HG02970 (cell line): ENCODE data around the gene RBM25.
"Not testable (repeated sequence)": the region's sequence is repeated elsewhere in the genome, so short reads cannot be mapped to it uniquely, and the experiment has no call there.

Experiments used
- ATAC-seq: cut with Tn5 transposase; IDR thresholded peaks from one replicate; pipeline ENCODE4 v1.9.1; 2021; ENCODE audit warnings: mild to moderate bottlenecking, moderate library complexity, moderate number of reproducible peaks; ENCODE audit not compliant: unreplicated experiment, low FRiP score

RBM25 gene

DNA sequence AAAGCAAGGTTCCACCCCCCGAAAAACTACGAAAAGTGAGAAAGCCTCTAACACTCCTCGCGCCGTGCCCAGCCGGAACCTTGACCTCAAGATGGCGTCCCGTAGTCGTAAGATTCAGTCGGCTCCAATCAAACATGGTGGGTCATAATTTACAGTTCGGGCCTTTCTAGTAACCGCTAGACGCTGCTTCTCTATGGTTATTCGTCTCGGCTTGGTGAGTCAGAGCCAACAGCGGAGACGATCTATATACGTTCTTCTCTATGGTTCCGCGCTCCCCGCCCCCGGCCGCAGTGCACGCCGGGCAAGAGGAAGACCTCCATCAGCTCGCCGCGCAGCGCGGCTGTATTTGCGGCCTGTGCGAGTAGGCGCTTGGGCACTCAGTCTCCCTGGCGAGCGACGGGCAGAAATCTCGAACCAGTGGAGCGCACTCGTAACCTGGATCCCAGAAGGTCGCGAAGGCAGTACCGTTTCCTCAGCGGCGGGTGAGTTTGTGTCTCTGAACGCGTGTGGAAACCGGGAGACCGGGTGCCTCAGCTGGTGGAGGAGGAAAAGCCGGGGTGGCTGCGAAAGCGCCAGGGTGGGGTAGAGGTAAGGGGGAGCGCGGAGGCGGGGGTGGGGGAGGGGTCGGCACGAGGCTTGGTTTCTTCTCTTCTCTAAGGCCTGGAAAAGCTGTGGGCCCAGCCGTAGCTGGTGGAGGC is at the start of gene RBM25:
Gene RBM25 (plus strand): TSS at position 311 of the 698 bp plus-strand sequence. CDS start 13,108 bp downstream, outside the sequence.
- peak; percentile 95 for ATAC-seq

DNA sequence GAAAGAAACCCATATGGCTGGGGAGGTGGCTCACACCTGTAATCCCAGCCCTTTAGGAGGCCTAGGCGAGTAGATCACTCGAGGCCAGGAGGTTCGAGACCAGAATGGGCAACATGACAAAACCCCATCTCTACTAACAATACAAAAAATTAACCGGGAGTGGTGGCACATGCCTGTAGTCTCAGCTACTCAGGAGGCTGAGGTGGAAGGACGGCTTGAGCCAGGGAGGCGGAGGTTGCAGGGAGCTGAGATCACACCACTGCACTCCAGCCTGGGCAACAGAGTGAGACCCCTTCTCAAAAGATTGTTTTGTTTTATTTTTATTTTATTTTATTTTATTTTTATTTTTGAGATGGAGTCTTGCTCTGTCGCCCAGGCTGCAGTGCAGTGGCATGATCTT is 47.1 kb upstream of the RBM25 start:
- ATAC-seq: not testable (repeated sequence)

GRCh38 chr14:73014105-73014504 is 44.2 kb upstream of the RBM25 start:
- no peak for ATAC-seq

DNA sequence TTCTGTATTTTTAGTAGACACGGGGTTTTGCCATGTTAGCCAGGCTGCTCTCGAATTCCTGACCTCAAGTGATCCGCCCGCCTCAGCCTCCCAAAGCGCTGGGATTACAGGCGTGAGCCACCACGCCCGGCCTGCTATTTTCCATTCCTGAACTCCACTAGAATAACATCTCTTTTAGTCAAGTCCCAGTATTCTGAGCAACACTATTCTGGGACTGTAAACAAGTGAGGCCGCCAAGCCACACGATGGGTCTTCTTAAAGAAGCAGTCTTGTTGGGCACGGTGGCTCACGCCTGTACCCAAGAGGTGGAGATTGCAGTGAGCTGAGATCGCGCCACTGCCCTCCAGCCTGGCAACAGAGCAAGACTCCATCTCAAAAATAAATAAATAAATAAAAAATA is 42.8 kb upstream of the RBM25 start:
- ATAC-seq: not testable (repeated sequence)

DNA sequence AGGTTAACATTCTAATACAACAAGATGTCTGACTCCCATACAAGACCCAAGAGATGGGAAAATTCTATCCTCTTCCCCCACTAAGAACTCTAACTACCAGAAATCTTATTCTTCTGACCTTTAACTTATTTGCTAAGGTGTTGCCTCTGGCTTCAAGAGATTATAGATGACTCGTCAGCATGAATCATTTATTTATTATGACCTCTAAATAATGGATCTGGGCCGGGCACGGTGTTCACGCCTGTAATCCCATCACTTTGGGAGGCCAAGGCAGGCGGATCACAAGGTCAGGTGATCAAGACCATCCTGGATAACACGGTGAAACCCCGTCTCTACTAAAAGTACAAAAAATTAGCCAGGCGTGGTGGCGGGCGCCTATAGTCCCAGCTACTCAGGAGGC is 42.3 kb upstream of the RBM25 start:
- not testable (repeated sequence) for ATAC-seq

DNA sequence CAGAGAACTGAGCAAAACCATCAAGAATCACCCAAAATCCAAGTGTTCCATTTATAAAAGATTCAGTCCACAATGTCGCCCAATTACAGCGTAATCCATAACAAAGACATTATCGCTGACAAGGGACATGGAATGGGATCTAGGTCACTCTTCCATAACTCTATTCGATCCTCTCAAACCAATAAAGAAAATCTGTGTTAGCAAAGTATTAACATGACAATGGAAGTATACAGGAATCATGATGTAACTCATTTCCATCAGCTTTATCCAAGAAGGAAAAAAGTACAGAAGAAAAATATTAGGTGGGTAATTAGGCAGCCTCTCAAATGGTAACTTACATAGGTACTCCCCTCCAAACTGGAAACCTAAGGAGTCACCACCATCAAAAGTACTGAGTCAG is 36.3 kb upstream of the RBM25 start:
- no peak for ATAC-seq

GRCh38 chr14:73025544-73025943 is 32.8 kb upstream of the RBM25 start:
- ATAC-seq: no peak

- ATAC-seq: no peak
Observed at GRCh38 chr14:73026243-73026844, 32.0 kb upstream of the RBM25 start.

- peak; percentile 98 for ATAC-seq
Observed at GRCh38 chr14:73026845-73027542, 31.3 kb upstream of the RBM25 start, which contains the start of gene ZFYVE1. ZFYVE1 (minus strand) TSS chr14:73027106; CDS start chr14:73024508, 2,598 bp downstream.

- no peak for ATAC-seq
Observed at GRCh38 chr14:73027546-73027945, 30.8 kb upstream of the RBM25 start.

DNA sequence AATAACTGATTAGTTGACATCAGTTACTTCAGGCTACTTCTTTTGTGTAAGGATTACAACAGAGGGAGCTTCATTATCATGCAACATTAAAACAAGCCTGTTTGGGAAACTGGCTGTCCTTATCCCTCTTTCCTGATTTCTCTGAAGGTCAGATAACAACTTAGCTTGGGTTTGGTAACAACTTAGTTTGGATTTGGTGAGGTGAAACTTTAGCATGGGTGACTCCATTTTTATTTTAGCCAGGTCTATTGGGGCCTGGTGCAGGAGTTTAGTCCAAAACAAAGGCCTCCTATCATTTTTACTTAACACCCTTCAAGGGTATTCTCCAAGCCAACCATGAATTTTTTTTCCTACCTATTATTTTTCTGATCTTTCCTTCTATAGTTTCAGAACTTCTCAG is 30.4 kb upstream of the RBM25 start:
- no peak for ATAC-seq

- not testable (repeated sequence) for ATAC-seq
Observed at GRCh38 chr14:73036706-73037450, 21.5 kb upstream of the RBM25 start.

DNA sequence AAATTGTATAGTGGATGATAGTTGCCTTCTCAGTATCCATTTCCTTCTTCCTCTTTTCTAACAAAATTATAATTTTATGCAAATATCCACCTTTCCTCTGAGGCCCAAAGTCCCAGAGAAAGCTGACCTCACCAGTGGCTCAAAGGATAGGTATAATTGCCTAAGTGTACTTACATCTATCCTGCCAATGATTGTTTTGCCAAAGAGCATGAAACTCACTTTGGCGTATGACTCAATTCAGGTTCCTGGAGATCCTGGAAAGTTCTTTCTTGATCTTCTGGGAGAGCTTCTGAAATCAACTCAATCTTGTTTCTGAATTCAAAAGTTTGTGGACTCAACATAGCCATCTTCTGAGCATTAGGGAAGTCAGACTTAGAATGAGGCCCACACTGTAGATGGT is 10.5 kb upstream of the RBM25 start:
- no peak for ATAC-seq

- no peak for ATAC-seq
Observed at GRCh38 chr14:73049428-73049827, 8.9 kb upstream of the RBM25 start.

GRCh38 chr14:73055251-73055650 is 3.1 kb upstream of the RBM25 start:
- no peak for ATAC-seq

DNA sequence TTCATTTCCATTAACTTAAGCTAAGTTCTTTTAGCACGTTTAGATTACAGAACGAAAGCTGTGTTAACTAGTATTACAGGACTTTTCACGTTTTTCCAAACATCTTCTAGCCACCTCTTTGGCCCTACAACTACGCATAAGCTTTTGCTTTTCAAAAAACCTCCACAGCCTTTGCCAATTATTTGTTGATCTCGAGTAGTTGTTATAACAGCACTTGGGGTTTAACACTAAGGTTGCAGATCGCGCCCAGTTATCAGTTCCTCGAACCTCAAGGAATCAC is 450 bp upstream of the RBM25 start:
- no peak for ATAC-seq

GRCh38 chr14:73058922-73059673 is 764 bp downstream of the RBM25 start:
- ATAC-seq: peak; percentile 6

GRCh38 chr14:73069585-73069984 is 11.3 kb downstream of the RBM25 start:
- no peak for ATAC-seq

- ATAC-seq: no peak
Observed at GRCh38 chr14:73091044-73091443, 32.7 kb downstream of the RBM25 start.

GRCh38 chr14:73097421-73097820 is 39.1 kb downstream of the RBM25 start:
- no peak for ATAC-seq
